SK-N-MC (cell line): ENCODE results near the gene ETV6.
"Not testable (repeated sequence)": the region's sequence is repeated elsewhere in the genome, so short reads cannot be mapped to it uniquely, and the experiment has no call there.

Source experiments
- DNase-seq: peaks from one replicate; pipeline ENCODE4 v3.0.0-alpha.2; 2011; ENCODE audit warnings: low read depth, low spot score
- H3K27ac ChIP-seq: fragments of 200-600 bp; sonication (generic); 2 replicates; pipeline ENCODE4 v1.5.1; 2016; ENCODE audit warnings: mixed run types
- H3K36me3 ChIP-seq: fragments of 200-600 bp; sonication (generic); 2 replicates; pipeline ENCODE4 v1.6.1; 2017; ENCODE audit warnings: antibody characterized with exemption, low read length, mixed read lengths; ENCODE audit not compliant: insufficient read depth
- H3K4me3 ChIP-seq: fragments of 200-600 bp; sonication (generic); 2 replicates; pipeline ENCODE4 v1.5.1; 2016
- H3K9ac ChIP-seq: fragments of 200-600 bp; sonication (generic); 2 replicates; pipeline ENCODE4 v1.8.0; 2017; ENCODE audit warnings: mixed run types, mixed read lengths; ENCODE audit not compliant: insufficient read length
- H3K9me3 ChIP-seq: fragments of 200-600 bp; sonication (generic); 2 replicates; pipeline ENCODE4 v1.6.1; 2017; ENCODE audit warnings: low read depth, mild to moderate bottlenecking, antibody characterized with exemption, low read length, moderate library complexity, mixed read lengths
- EZH2 ChIP-seq: fragments of 200-600 bp; sonication (generic); IDR thresholded peaks from one replicate; pipeline ENCODE4 v1.6.1; 2017; ENCODE audit warnings: antibody characterized with exemption
- FOXP2 ChIP-seq: optimal IDR thresholded peaks from 2 replicates; pipeline ENCODE3; 2011; ENCODE audit warnings: mild to moderate bottlenecking, moderate library complexity; ENCODE audit not compliant: insufficient read depth; ENCODE audit errors: extremely low read length, control extremely low read depth
- POLR2AphosphoS5 ChIP-seq: IDR thresholded peaks from 2 replicates; pipeline ENCODE4 v1.6.1; 2012; ENCODE audit warnings: mild to moderate bottlenecking, low read depth, low read length, borderline replicate concordance

Gene ETV6

GRCh38 chr12:11676052-11676451, 26.6 kb downstream of the ETV6 start:
- Histone ChIP-seq H3K9ac (no peak overlapping the region), H3K36me3 (no peaks in the 10 kb centered on the region), H3K4me3 (no peak overlapping the region), H3K9me3 (no peaks in the 10 kb centered on the region), H3K27ac (no peak overlapping the region)
- no peak for DNase-seq
- no peak for TF ChIP-seq FOXP2

GRCh38 chr12:11677093-11677492, 27.6 kb downstream of the ETV6 start:
- no peak for DNase-seq
- H3K9me3 ChIP-seq, result no peaks in the 10 kb centered on the region
- H3K36me3 ChIP-seq, result no peaks in the 10 kb centered on the region
- TF ChIP-seq FOXP2, result no peak
- TF ChIP-seq EZH2, result no peak
- TF ChIP-seq POLR2AphosphoS5, result no peak
- no peak overlapping the region for H3K4me3 ChIP-seq
- no peak overlapping the region for H3K9ac ChIP-seq
- H3K27ac ChIP-seq, result no peak overlapping the region

GRCh38 chr12:11677752-11678151, 28.3 kb downstream of the ETV6 start:
- no peak overlapping the region for H3K27ac ChIP-seq
- no peak for DNase-seq
- no peak overlapping the region for H3K9ac ChIP-seq
- H3K36me3 ChIP-seq, result no peaks in the 10 kb centered on the region
- H3K4me3 ChIP-seq, result no peak overlapping the region
- TF ChIP-seq POLR2AphosphoS5, result no peak
- H3K9me3 ChIP-seq, result no peaks in the 10 kb centered on the region

- DNase-seq, result no peak
- Histone ChIP-seq H3K9me3 (no peaks in the 10 kb centered on the region), H3K27ac (no peak overlapping the region), H3K9ac (no peak overlapping the region), H3K4me3 (no peak overlapping the region), H3K36me3 (no peaks in the 10 kb centered on the region)
- TF ChIP-seq EZH2, result no peak
Measured at GRCh38 chr12:11678781-11679180, 29.3 kb downstream of the ETV6 start.

GRCh38 chr12:11681207-11681606, 31.7 kb downstream of the ETV6 start:
- no peak overlapping the region for H3K27ac ChIP-seq
- TF ChIP-seq EZH2, result no peak
- TF ChIP-seq POLR2AphosphoS5, result no peak
- no peak for TF ChIP-seq FOXP2
- no peak overlapping the region for H3K9ac ChIP-seq
- H3K9me3 ChIP-seq, result no peaks in the 10 kb centered on the region
- DNase-seq, result no peak
- no peaks in the 10 kb centered on the region for H3K36me3 ChIP-seq
- no peak overlapping the region for H3K4me3 ChIP-seq

- not testable (repeated sequence) for H3K9me3 ChIP-seq, DNase-seq, H3K27ac ChIP-seq, H3K4me3 ChIP-seq, H3K36me3 ChIP-seq, H3K9ac ChIP-seq
Measured at GRCh38 chr12:11681695-11682094, 32.2 kb downstream of the ETV6 start.

- Histone ChIP-seq H3K4me3 (no peak overlapping the region), H3K9ac (no peak overlapping the region), H3K9me3 (no peaks in the 10 kb centered on the region), H3K27ac (no peak overlapping the region), H3K36me3 (no peaks in the 10 kb centered on the region)
- no peak for DNase-seq
- TF ChIP-seq FOXP2 (no peak), EZH2 (no peak), POLR2AphosphoS5 (no peak)
Measured at GRCh38 chr12:11684393-11684792, 34.9 kb downstream of the ETV6 start.

GRCh38 chr12:11684811-11685210, 35.3 kb downstream of the ETV6 start:
- no peak overlapping the region for H3K9ac ChIP-seq
- no peak overlapping the region for H3K27ac ChIP-seq
- no peaks in the 10 kb centered on the region for H3K36me3 ChIP-seq
- TF ChIP-seq FOXP2, result no peak
- no peak for DNase-seq
- no peak overlapping the region for H3K4me3 ChIP-seq
- H3K9me3 ChIP-seq, result no peaks in the 10 kb centered on the region

GRCh38 chr12:11685316-11685715, 35.8 kb downstream of the ETV6 start:
- TF ChIP-seq FOXP2 (no peak), POLR2AphosphoS5 (no peak)
- no peak overlapping the region for H3K9ac ChIP-seq
- H3K4me3 ChIP-seq, result no peak overlapping the region
- no peaks in the 10 kb centered on the region for H3K36me3 ChIP-seq
- H3K9me3 ChIP-seq, result no peaks in the 10 kb centered on the region
- no peak for DNase-seq
- H3K27ac ChIP-seq, result no peak overlapping the region

GRCh38 chr12:11685716-11686115, 36.2 kb downstream of the ETV6 start:
- Histone ChIP-seq H3K4me3 (no peak overlapping the region), H3K27ac (no peak overlapping the region), H3K9me3 (no peaks in the 10 kb centered on the region), H3K36me3 (no peaks in the 10 kb centered on the region), H3K9ac (no peak overlapping the region)
- DNase-seq, result no peak
- no peak for TF ChIP-seq EZH2
- no peak for TF ChIP-seq POLR2AphosphoS5
- no peak for TF ChIP-seq FOXP2
